GM18511 (cell line): ENCODE results near the gene YY1AP1.
"Not testable (repeated sequence)": the region's sequence is repeated elsewhere in the genome, so short reads cannot be mapped to it uniquely, and the experiment has no call there.

Experiments used
- ATAC-seq: cut with Tn5 transposase; IDR thresholded peaks from one replicate; pipeline ENCODE4 v1.9.1; 2021; ENCODE audit warnings: mild to moderate bottlenecking, moderate library complexity; ENCODE audit not compliant: unreplicated experiment

YY1AP1 gene

GRCh38 chr1:155695608-155696007 is 7.0 kb upstream of the YY1AP1 start:
- ATAC-seq, result no peak

GRCh38 chr1:155695072-155695471 is 6.5 kb upstream of the YY1AP1 start:
- no peak for ATAC-seq

- no peak for ATAC-seq
These were observed 5.6 kb upstream of the YY1AP1 start for GRCh38 chr1:155694167-155694566.

GRCh38 chr1:155691992-155692528 is 3.5 kb upstream of the YY1AP1 start:
- no peak for ATAC-seq

GRCh38 chr1:155689081-155689607 is 570 bp upstream of the YY1AP1 start, which contains the start of gene DAP3:
Gene DAP3, plus strand, starts transcription at chr1:155689091. Its CDS starts 20,689 bp downstream, at chr1:155709780.
- not testable (repeated sequence) for ATAC-seq

GRCh38 chr1:155687705-155688323 is 760 bp downstream of the YY1AP1 start:
- peak; percentile 11 for ATAC-seq

GRCh38 chr1:155681776-155682175 is 6.8 kb downstream of the YY1AP1 start:
- no peak for ATAC-seq

GRCh38 chr1:155680531-155680930 is 8.0 kb downstream of the YY1AP1 start:
- ATAC-seq, result no peak

- ATAC-seq, result not testable (repeated sequence)
These were observed 9.6 kb downstream of the YY1AP1 start for GRCh38 chr1:155678992-155679391.

- no peak for ATAC-seq
These were observed 10.5 kb downstream of the YY1AP1 start for GRCh38 chr1:155678027-155678426.

- no peak for ATAC-seq
These were observed 15.6 kb downstream of the YY1AP1 start for GRCh38 chr1:155673003-155673402.

- ATAC-seq, result no peak
These were observed 16.8 kb downstream of the YY1AP1 start for GRCh38 chr1:155671750-155672149.

- ATAC-seq, result no peak
These were observed 19.1 kb downstream of the YY1AP1 start for GRCh38 chr1:155669233-155670162.

GRCh38 chr1:155661239-155661638 is 27.3 kb downstream of the YY1AP1 start:
- not testable (repeated sequence) for ATAC-seq

GRCh38 chr1:155657463-155657862 is 31.1 kb downstream of the YY1AP1 start:
- ATAC-seq, result no peak

GRCh38 chr1:155652951-155653350 is 35.6 kb downstream of the YY1AP1 start:
- no peak for ATAC-seq

- ATAC-seq, result no peak
These were observed 36.5 kb downstream of the YY1AP1 start for GRCh38 chr1:155651861-155652661.

GRCh38 chr1:155650231-155650757 is 38.3 kb downstream of the YY1AP1 start:
- no peak for ATAC-seq

- ATAC-seq, result no peak
These were observed 38.9 kb downstream of the YY1AP1 start for GRCh38 chr1:155649676-155650075.
